Activated naive CD8-positive, alpha-beta T cell treated with anti-CD3 and anti-CD28 coated beads, Interleukin-2, amount 50 U/mL, for 24 hours (primary cell): Measurements from ENCODE around the gene CYBRD1.
A peak's percentile ranks its signal among the peaks of the same experiment; 100 is the strongest.
"Not testable (repeated sequence)": the region's sequence is repeated elsewhere in the genome, so short reads cannot be mapped to it uniquely, and the experiment has no call there.

Experiments used
- ATAC-seq: fragments of 150-1000 bp; cut with Tn5 transposase; one replicate; pipeline ENCODE4 v1.10.0; 2021
- DNase-seq: peaks from one replicate; pipeline ENCODE4 v3.0.0; 2021
- H3K27ac Mint-ChIP-seq: one replicate; pipeline ENCODE4 v1.8.0; 2021; ENCODE audit warnings: mild to moderate bottlenecking, mixed read lengths
- H3K27me3 Mint-ChIP-seq: one replicate; pipeline ENCODE4 v1.8.0; 2021; ENCODE audit warnings: mixed read lengths
- H3K36me3 Mint-ChIP-seq: one replicate; pipeline ENCODE4 v1.8.0; 2021; ENCODE audit warnings: low read depth, mixed read lengths
- H3K4me1 Mint-ChIP-seq: one replicate; pipeline ENCODE4 v1.8.0; 2021; ENCODE audit warnings: mixed read lengths
- H3K4me3 Mint-ChIP-seq: one replicate; pipeline ENCODE4 v1.8.0; 2021; ENCODE audit warnings: mild to moderate bottlenecking, moderate library complexity, mixed read lengths
- H3K9me3 Mint-ChIP-seq: one replicate; pipeline ENCODE4 v1.8.0; 2021; ENCODE audit warnings: mixed read lengths

Gene CYBRD1

GRCh38 chr2:171522052-171522787 is at the start of gene CYBRD1:
CYBRD1 (plus strand) TSS chr2:171522474; CDS start chr2:171522546, 72 bp downstream.
- Mint-ChIP-seq H3K36me3 (no peaks in the 10 kb centered on the region), H3K4me1 (peaks cover 11% of the 10 kb centered on the region), H3K27me3 (peaks cover 45% of the 10 kb centered on the region), H3K4me3 (peak within 1 kb of the TSS; percentile 81), H3K9me3 (no peaks in the 10 kb centered on the region), H3K27ac (peak within 1 kb of the TSS; percentile 59)
- DNase-seq: peak; percentile 46
- ATAC-seq: peak; percentile 50

GRCh38 chr2:171475979-171476378 is 46.3 kb upstream of the CYBRD1 start:
- no peaks in the 10 kb centered on the region for H3K27me3 Mint-ChIP-seq
- H3K9me3 Mint-ChIP-seq: no peaks in the 10 kb centered on the region
- DNase-seq (no peak), ATAC-seq (no peak)
- no peak overlapping the region for H3K4me3 Mint-ChIP-seq
- H3K36me3 Mint-ChIP-seq: peaks cover 52% of the 10 kb centered on the region
- H3K4me1 Mint-ChIP-seq: peaks cover 2% of the 10 kb centered on the region
- H3K27ac Mint-ChIP-seq: no peak overlapping the region

- Mint-ChIP-seq H3K36me3 (peaks cover 54% of the 10 kb centered on the region), H3K4me1 (peaks cover 2% of the 10 kb centered on the region), H3K9me3 (no peaks in the 10 kb centered on the region), H3K27ac (no peak overlapping the region), H3K27me3 (no peaks in the 10 kb centered on the region), H3K4me3 (no peak overlapping the region)
- DNase-seq (no peak), ATAC-seq (no peak)
Measured at GRCh38 chr2:171478345-171478744, 43.9 kb upstream of the CYBRD1 start.

- Mint-ChIP-seq H3K27ac (no peak overlapping the region), H3K27me3 (no peaks in the 10 kb centered on the region), H3K36me3 (peaks cover 47% of the 10 kb centered on the region), H3K9me3 (no peaks in the 10 kb centered on the region), H3K4me1 (peaks cover 2% of the 10 kb centered on the region), H3K4me3 (no peak overlapping the region)
- DNase-seq: no peak
- ATAC-seq: no peak
Measured at GRCh38 chr2:171479154-171479814, 43.0 kb upstream of the CYBRD1 start.

- no peak overlapping the region for H3K27ac Mint-ChIP-seq
Measured at GRCh38 chr2:171480908-171481307, 41.4 kb upstream of the CYBRD1 start.

GRCh38 chr2:171482308-171482707 is 40.0 kb upstream of the CYBRD1 start:
- DNase-seq (no peak), ATAC-seq (no peak)
- H3K27ac Mint-ChIP-seq: no peak overlapping the region
- no peaks in the 10 kb centered on the region for H3K27me3 Mint-ChIP-seq
- peaks cover 49% of the 10 kb centered on the region for H3K36me3 Mint-ChIP-seq
- peaks cover 7% of the 10 kb centered on the region for H3K4me1 Mint-ChIP-seq
- no peaks in the 10 kb centered on the region for H3K9me3 Mint-ChIP-seq
- H3K4me3 Mint-ChIP-seq: no peak overlapping the region

More at GRCh38 chr2:171480908-171481307, 41.4 kb upstream of the CYBRD1 start:
- peaks cover 7% of the 10 kb centered on the region for H3K4me1 Mint-ChIP-seq
- no peaks in the 10 kb centered on the region for H3K9me3 Mint-ChIP-seq
- H3K4me3 Mint-ChIP-seq: no peak overlapping the region
- ATAC-seq (no peak), DNase-seq (no peak)
- H3K27me3 Mint-ChIP-seq: no peaks in the 10 kb centered on the region
- H3K36me3 Mint-ChIP-seq: peaks cover 50% of the 10 kb centered on the region

- DNase-seq (no peak), ATAC-seq (no peak)
- Mint-ChIP-seq H3K36me3 (peaks cover 46% of the 10 kb centered on the region), H3K27ac (no peak overlapping the region), H3K27me3 (no peaks in the 10 kb centered on the region), H3K4me1 (peaks cover 7% of the 10 kb centered on the region), H3K4me3 (no peak overlapping the region), H3K9me3 (no peaks in the 10 kb centered on the region)
Measured at GRCh38 chr2:171482877-171483276, 39.4 kb upstream of the CYBRD1 start.

- Mint-ChIP-seq H3K9me3 (no peaks in the 10 kb centered on the region), H3K27me3 (no peaks in the 10 kb centered on the region), H3K36me3 (peaks cover 47% of the 10 kb centered on the region), H3K4me3 (no peak overlapping the region), H3K4me1 (peaks cover 7% of the 10 kb centered on the region), H3K27ac (no peak overlapping the region)
- DNase-seq: no peak
- ATAC-seq: no peak
Measured at GRCh38 chr2:171483793-171484192, 38.5 kb upstream of the CYBRD1 start.

GRCh38 chr2:171485116-171485515 is 37.2 kb upstream of the CYBRD1 start:
- Mint-ChIP-seq H3K4me3 (no peak overlapping the region), H3K4me1 (peaks cover 7% of the 10 kb centered on the region), H3K9me3 (peaks cover 4% of the 10 kb centered on the region), H3K27me3 (no peaks in the 10 kb centered on the region), H3K36me3 (peaks cover 42% of the 10 kb centered on the region), H3K27ac (no peak overlapping the region)
- no peak for ATAC-seq
- DNase-seq: no peak

- Mint-ChIP-seq H3K27me3 (no peaks in the 10 kb centered on the region), H3K36me3 (peaks cover 35% of the 10 kb centered on the region)
Measured at GRCh38 chr2:171487201-171487600, 35.1 kb upstream of the CYBRD1 start.

GRCh38 chr2:171487803-171488259 is 34.4 kb upstream of the CYBRD1 start:
- no peak overlapping the region for H3K27ac Mint-ChIP-seq
- H3K27me3 Mint-ChIP-seq: no peaks in the 10 kb centered on the region
- H3K36me3 Mint-ChIP-seq: peaks cover 31% of the 10 kb centered on the region
- H3K4me3 Mint-ChIP-seq: no peak overlapping the region
- ATAC-seq (no peak), DNase-seq (no peak)
- H3K4me1 Mint-ChIP-seq: peaks cover 7% of the 10 kb centered on the region
- H3K9me3 Mint-ChIP-seq: peaks cover 4% of the 10 kb centered on the region

More at GRCh38 chr2:171487201-171487600, 35.1 kb upstream of the CYBRD1 start:
- no peak overlapping the region for H3K27ac Mint-ChIP-seq
- H3K4me1 Mint-ChIP-seq: peaks cover 7% of the 10 kb centered on the region
- H3K9me3 Mint-ChIP-seq: peaks cover 4% of the 10 kb centered on the region
- no peak overlapping the region for H3K4me3 Mint-ChIP-seq
- ATAC-seq (no peak), DNase-seq (no peak)

- Mint-ChIP-seq H3K27ac (no peak overlapping the region), H3K9me3 (peaks cover 4% of the 10 kb centered on the region), H3K36me3 (peaks cover 21% of the 10 kb centered on the region), H3K4me3 (no peak overlapping the region), H3K27me3 (no peaks in the 10 kb centered on the region), H3K4me1 (no peaks in the 10 kb centered on the region)
- ATAC-seq (no peak), DNase-seq (no peak)
Measured at GRCh38 chr2:171490577-171490976, 31.7 kb upstream of the CYBRD1 start.

GRCh38 chr2:171491292-171491691 is 31.0 kb upstream of the CYBRD1 start:
- H3K27me3 Mint-ChIP-seq: no peaks in the 10 kb centered on the region
- no peak overlapping the region for H3K4me3 Mint-ChIP-seq
- no peak overlapping the region for H3K27ac Mint-ChIP-seq
- peaks cover 4% of the 10 kb centered on the region for H3K9me3 Mint-ChIP-seq
- DNase-seq (no peak), ATAC-seq (no peak)
- no peaks in the 10 kb centered on the region for H3K4me1 Mint-ChIP-seq
- H3K36me3 Mint-ChIP-seq: peaks cover 19% of the 10 kb centered on the region

- H3K4me1 Mint-ChIP-seq: no peaks in the 10 kb centered on the region
Measured at GRCh38 chr2:171492664-171493063, 29.6 kb upstream of the CYBRD1 start.

GRCh38 chr2:171497664-171498063 is 24.6 kb upstream of the CYBRD1 start:
- ATAC-seq, H3K27me3 Mint-ChIP-seq, DNase-seq, H3K36me3 Mint-ChIP-seq, H3K4me3 Mint-ChIP-seq, H3K9me3 Mint-ChIP-seq, H3K4me1 Mint-ChIP-seq, H3K27ac Mint-ChIP-seq: not testable (repeated sequence)

More at GRCh38 chr2:171492664-171493063, 29.6 kb upstream of the CYBRD1 start:
- H3K9me3 Mint-ChIP-seq: peaks cover 4% of the 10 kb centered on the region
- no peak for DNase-seq
- H3K36me3 Mint-ChIP-seq: peaks cover 18% of the 10 kb centered on the region
- no peak overlapping the region for H3K27ac Mint-ChIP-seq
- ATAC-seq: no peak
- H3K4me3 Mint-ChIP-seq: no peak overlapping the region
- H3K27me3 Mint-ChIP-seq: no peaks in the 10 kb centered on the region
